Neural progenitor cell (in vitro differentiated cells): ENCODE measurements around the gene LRRIQ3. TPM values are rescaled to one million over a fixed set of nuclear protein-coding genes. Genes with fewer than 3 reads are reported as not detected.

Experiments
- DNase-seq: peaks from one replicate; pipeline ENCODE4 v3.0.0-alpha.2; 2016; ENCODE audit warnings: low spot score
- H2AFZ ChIP-seq: fragments of 200-600 bp; sonication (generic); replicated peaks from 2 replicates; pipeline ENCODE4 v1.6.1; 2016; ENCODE audit warnings: antibody characterized with exemption
- H3F3A ChIP-seq: fragments of 200-600 bp; sonication (generic); 2 replicates; pipeline ENCODE4 v1.6.1; 2016; ENCODE audit warnings: antibody characterized with exemption, low read depth
- H3K27ac ChIP-seq: fragments of 200-600 bp; sonication (generic); 2 replicates; pipeline ENCODE4 v1.5.1; 2016; ENCODE audit warnings: mild to moderate bottlenecking
- H3K27me3 ChIP-seq: fragments of 200-600 bp; sonication (generic); 2 replicates; pipeline ENCODE4 v1.6.1; 2016; ENCODE audit warnings: mild to moderate bottlenecking, moderate library complexity
- H3K36me3 ChIP-seq: fragments of 200-600 bp; sonication (generic); 2 replicates; pipeline ENCODE4 v1.5.1; 2016
- H3K4me1 ChIP-seq: fragments of 200-600 bp; sonication (generic); 2 replicates; pipeline ENCODE4 v1.6.1; 2016; ENCODE audit warnings: mixed run types
- H3K4me2 ChIP-seq: fragments of 200-600 bp; sonication (generic); 2 replicates; pipeline ENCODE4 v1.6.1; 2016
- H3K4me3 ChIP-seq: fragments of 200-600 bp; sonication (generic); 2 replicates; pipeline ENCODE4 v1.5.1; 2016
- H3K79me2 ChIP-seq: fragments of 200-600 bp; sonication (generic); 2 replicates; pipeline ENCODE4 v1.6.1; 2016; ENCODE audit warnings: low read depth
- H3K9ac ChIP-seq: fragments of 200-600 bp; sonication (generic); 2 replicates; pipeline ENCODE4 v1.6.1; 2016
- H3K9me3 ChIP-seq: fragments of 200-600 bp; sonication (generic); 2 replicates; pipeline ENCODE4 v1.5.1; 2016; ENCODE audit warnings: low read depth
- H4K20me1 ChIP-seq: fragments of 200-600 bp; sonication (generic); 2 replicates; pipeline ENCODE4 v1.6.1; 2016; ENCODE audit warnings: low read depth
- H3K27ac Mint-ChIP-seq: 3 replicates; pipeline ENCODE4 v1.8.0; 2021; ENCODE audit warnings: mixed read lengths
- H3K27me3 Mint-ChIP-seq: 2 replicates; pipeline ENCODE4 v1.8.0; 2022; ENCODE audit warnings: low read depth, mild to moderate bottlenecking, inconsistent platforms, moderate library complexity, mixed read lengths; ENCODE audit not compliant: insufficient read depth
- H3K36me3 Mint-ChIP-seq: 3 replicates; pipeline ENCODE4 v1.8.0; 2021; ENCODE audit warnings: mixed read lengths
- H3K4me1 Mint-ChIP-seq: 3 replicates; pipeline ENCODE4 v1.8.0; 2021; ENCODE audit warnings: mixed read lengths
- H3K4me3 Mint-ChIP-seq: 3 replicates; pipeline ENCODE4 v1.8.0; 2021; ENCODE audit warnings: mild to moderate bottlenecking, moderate library complexity, mixed read lengths
- H3K9me3 Mint-ChIP-seq: 3 replicates; pipeline ENCODE4 v1.8.0; 2020; ENCODE audit warnings: mixed read lengths
- CTCF ChIP-seq: fragments of 200-600 bp; sonication (generic); IDR thresholded peaks from 2 replicates; pipeline ENCODE4 v1.5.1; 2017; ENCODE audit warnings: antibody characterized with exemption, mild to moderate bottlenecking
- EZH2 ChIP-seq: fragments of 200-600 bp; sonication (generic); IDR thresholded peaks from 2 replicates; pipeline ENCODE4 v1.6.1; 2017; ENCODE audit warnings: antibody characterized with exemption, mild to moderate bottlenecking, moderate library complexity
- EZH2phosphoT487 ChIP-seq: fragments of 200-600 bp; sonication (generic); IDR thresholded peaks from 2 replicates; pipeline ENCODE4 v1.6.1; 2017; ENCODE audit warnings: antibody characterized with exemption
- total RNA-seq: library from RNA; depleted of rRNA; stranded (reverse); fragments of >200 nt; gene quantifications from 2 replicates; pipeline ENCODE4 v1.2.3, GENCODE V29; 2015; ENCODE audit warnings: low replicate concordance

Gene LRRIQ3
- total RNA-seq, 1 donor from 2014 or later = 3.3 TPM

GRCh38 chr1:74223453-74223852 is 25.5 kb upstream of the LRRIQ3 start:
- no peak for DNase-seq

GRCh38 chr1:74222701-74223100 is 24.7 kb upstream of the LRRIQ3 start:
- H3K9me3 ChIP-seq = no peaks in the 10 kb centered on the region
- no peaks in the 10 kb centered on the region for H4K20me1 ChIP-seq
- no peaks in the 10 kb centered on the region for H3K4me1 ChIP-seq
- Mint-ChIP-seq H3K36me3 (peaks cover 2% of the 10 kb centered on the region), H3K4me3 (no peak overlapping the region), H3K9me3 (peaks cover 19% of the 10 kb centered on the region), H3K4me1 (no peaks in the 10 kb centered on the region), H3K27me3 (peaks cover 3% of the 10 kb centered on the region), H3K27ac (no peak overlapping the region)
- H3K79me2 ChIP-seq = no peaks in the 10 kb centered on the region
- H3K36me3 ChIP-seq = no peaks in the 10 kb centered on the region
- DNase-seq = no peak
- H3F3A ChIP-seq = no peaks in the 10 kb centered on the region
- TF ChIP-seq EZH2phosphoT487 (no peak), EZH2 (no peak), CTCF (no peak)
- H3K27ac ChIP-seq = no peak overlapping the region
- no peak overlapping the region for H3K4me2 ChIP-seq
- no peak overlapping the region for H2AFZ ChIP-seq
- H3K4me3 ChIP-seq = no peak overlapping the region
- no peak overlapping the region for H3K9ac ChIP-seq
- H3K27me3 ChIP-seq = no peaks in the 10 kb centered on the region

More at GRCh38 chr1:74223453-74223852, 25.5 kb upstream of the LRRIQ3 start:
- no peak for TF ChIP-seq CTCF
- TF ChIP-seq EZH2phosphoT487 = no peak
- no peak for TF ChIP-seq EZH2
- Mint-ChIP-seq H3K4me3 (no peak overlapping the region), H3K27ac (no peak overlapping the region), H3K27me3 (peaks cover 3% of the 10 kb centered on the region), H3K4me1 (no peaks in the 10 kb centered on the region), H3K36me3 (peaks cover 2% of the 10 kb centered on the region), H3K9me3 (peaks cover 19% of the 10 kb centered on the region)
- no peaks in the 10 kb centered on the region for H3K4me1 ChIP-seq
- H3K4me3 ChIP-seq = no peak overlapping the region
- H3K27me3 ChIP-seq = no peaks in the 10 kb centered on the region
- no peaks in the 10 kb centered on the region for H4K20me1 ChIP-seq
- H3F3A ChIP-seq = no peaks in the 10 kb centered on the region
- no peak overlapping the region for H3K9ac ChIP-seq
- no peak overlapping the region for H3K4me2 ChIP-seq
- no peaks in the 10 kb centered on the region for H3K79me2 ChIP-seq
- no peaks in the 10 kb centered on the region for H3K36me3 ChIP-seq
- no peak overlapping the region for H2AFZ ChIP-seq
- no peak overlapping the region for H3K27ac ChIP-seq
- H3K9me3 ChIP-seq = no peaks in the 10 kb centered on the region

GRCh38 chr1:74215229-74215628 is 17.3 kb upstream of the LRRIQ3 start:
- DNase-seq = no peak
- peaks cover 10% of the 10 kb centered on the region for H3K9me3 Mint-ChIP-seq
- Histone ChIP-seq H3K27ac (no peak overlapping the region), H3K9ac (no peak overlapping the region), H3K4me2 (no peak overlapping the region), H3K27me3 (no peaks in the 10 kb centered on the region), H4K20me1 (no peaks in the 10 kb centered on the region), H3K9me3 (no peaks in the 10 kb centered on the region), H3K79me2 (no peaks in the 10 kb centered on the region), H3F3A (no peaks in the 10 kb centered on the region), H2AFZ (no peak overlapping the region), H3K4me3 (no peak overlapping the region), H3K4me1 (peaks cover 7% of the 10 kb centered on the region), H3K36me3 (no peaks in the 10 kb centered on the region)
- H3K27me3 Mint-ChIP-seq = peaks cover 3% of the 10 kb centered on the region
- H3K27ac Mint-ChIP-seq = no peak overlapping the region
- H3K4me3 Mint-ChIP-seq = no peak overlapping the region
- TF ChIP-seq EZH2 (no peak), CTCF (no peak), EZH2phosphoT487 (no peak)
- no peaks in the 10 kb centered on the region for H3K36me3 Mint-ChIP-seq
- H3K4me1 Mint-ChIP-seq = peaks cover 9% of the 10 kb centered on the region
